Measurements from ENCODE around the gene MEPE. TPM values are rescaled to one million over a fixed set of nuclear protein-coding genes. Genes with fewer than 3 reads are reported as not detected.

Gene MEPE
- total RNA-seq, 4 donors from 2014 or later: not detected

DNA sequence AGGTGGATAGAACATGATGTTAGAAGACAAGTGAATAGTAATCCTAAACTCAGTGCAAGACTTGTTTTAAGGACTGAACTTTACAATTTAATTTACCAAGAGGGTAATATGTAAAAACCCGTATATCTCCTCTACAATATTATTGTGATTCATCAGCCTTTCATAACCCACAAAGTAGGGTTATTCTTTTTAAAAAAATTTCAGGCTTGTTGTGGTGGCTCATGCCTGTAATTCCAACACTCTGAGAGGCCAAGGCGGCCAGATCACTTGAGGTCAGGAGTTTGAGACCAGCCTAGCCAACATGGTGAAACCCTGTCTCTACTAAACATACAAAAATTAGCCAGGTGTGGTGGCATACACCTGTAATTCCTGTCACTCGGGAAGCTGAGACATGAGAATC lies 26.2 kb upstream of the MEPE start:
- no peak for DNase-seq
- 72 to 100% methylated on average over 1 to 3 of the region's 3 CpGs for WGBS, 2 donors (ENCODE audit: low coverage in 1 of 2)
- in situ Hi-C loops (cut with MboI; ENCODE audit: low pct_ligation_motif_present in 1 of 4, low pct_unique_long_range_greater_than_20kb in 1 of 4, low sequenced_read_pairs in 3 of 4): no loop called here
- no peaks in the 10 kb centered on the region for H3K4me1 ChIP-seq
- H3K9me3 ChIP-seq: no peaks in the 10 kb centered on the region
- intact Hi-C loops (cut with DNase I; ENCODE audit: low total_unique reads): no loop called here
- TF ChIP-seq EP300 (IDR thresholded peaks at IDR 0.05; ENCODE audit: low read depth): no peak
- TF ChIP-seq POLR2AphosphoS5 (IDR thresholded peaks at IDR 0.05): no peak
- TF ChIP-seq, protein P1, sequence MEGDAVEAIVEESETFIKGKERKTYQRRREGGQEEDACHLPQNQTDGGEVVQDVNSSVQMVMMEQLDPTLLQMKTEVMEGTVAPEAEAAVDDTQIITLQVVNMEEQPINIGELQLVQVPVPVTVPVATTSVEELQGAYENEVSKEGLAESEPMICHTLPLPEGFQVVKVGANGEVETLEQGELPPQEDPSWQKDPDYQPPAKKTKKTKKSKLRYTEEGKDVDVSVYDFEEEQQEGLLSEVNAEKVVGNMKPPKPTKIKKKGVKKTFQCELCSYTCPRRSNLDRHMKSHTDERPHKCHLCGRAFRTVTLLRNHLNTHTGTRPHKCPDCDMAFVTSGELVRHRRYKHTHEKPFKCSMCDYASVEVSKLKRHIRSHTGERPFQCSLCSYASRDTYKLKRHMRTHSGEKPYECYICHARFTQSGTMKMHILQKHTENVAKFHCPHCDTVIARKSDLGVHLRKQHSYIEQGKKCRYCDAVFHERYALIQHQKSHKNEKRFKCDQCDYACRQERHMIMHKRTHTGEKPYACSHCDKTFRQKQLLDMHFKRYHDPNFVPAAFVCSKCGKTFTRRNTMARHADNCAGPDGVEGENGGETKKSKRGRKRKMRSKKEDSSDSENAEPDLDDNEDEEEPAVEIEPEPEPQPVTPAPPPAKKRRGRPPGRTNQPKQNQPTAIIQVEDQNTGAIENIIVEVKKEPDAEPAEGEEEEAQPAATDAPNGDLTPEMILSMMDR (IDR thresholded peaks at IDR 0.05): no peak
- no peak for TF ChIP-seq POLR2A (IDR thresholded peaks at IDR 0.05)
- no peaks in the 10 kb centered on the region for H3K27me3 ChIP-seq
- no peaks in the 10 kb centered on the region for H3K36me3 ChIP-seq
- no peak overlapping the region for H3K27ac ChIP-seq
- no peak overlapping the region for H3K4me3 ChIP-seq

DNA sequence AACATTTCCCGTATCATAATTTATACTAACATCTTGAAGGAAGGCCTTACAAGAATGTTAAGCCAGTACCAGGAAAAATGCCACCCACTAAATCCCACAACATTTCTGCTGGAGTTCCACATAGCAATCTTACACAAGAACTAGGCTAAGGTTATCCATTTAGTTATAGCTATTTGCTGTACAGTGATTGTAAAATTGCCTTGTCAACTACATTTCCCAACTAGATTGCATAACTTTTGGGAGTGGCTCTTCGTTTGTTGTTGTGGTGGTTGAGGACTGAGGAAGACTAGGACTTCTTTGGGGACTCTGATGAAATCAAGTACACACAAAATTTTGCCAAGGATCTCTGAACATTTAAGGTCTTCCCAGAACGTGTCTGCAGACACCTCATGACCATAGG lies 25.4 kb upstream of the MEPE start:
- WGBS, 2 donors (ENCODE audit: low coverage in 1 of 2): 57 to 62% methylated on average over 3 of the region's 3 CpGs
- no peaks in the 10 kb centered on the region for H3K4me1 ChIP-seq
- no peak overlapping the region for H3K27ac ChIP-seq
- no peak for TF ChIP-seq POLR2A (IDR thresholded peaks at IDR 0.05)
- TF ChIP-seq, protein P1 (IDR thresholded peaks at IDR 0.05): no peak
- no peak for TF ChIP-seq POLR2AphosphoS5 (IDR thresholded peaks at IDR 0.05)
- TF ChIP-seq EP300 (IDR thresholded peaks at IDR 0.05; ENCODE audit: low read depth): no peak
- intact Hi-C loops (cut with DNase I; ENCODE audit: low total_unique reads): no loop called here
- no peak for DNase-seq
- H3K9me3 ChIP-seq: no peaks in the 10 kb centered on the region
- in situ Hi-C loops (cut with MboI; ENCODE audit: low pct_ligation_motif_present in 1 of 4, low pct_unique_long_range_greater_than_20kb in 1 of 4, low sequenced_read_pairs in 3 of 4): no loop called here
- no peaks in the 10 kb centered on the region for H3K27me3 ChIP-seq
- H3K4me3 ChIP-seq: no peak overlapping the region
- no peaks in the 10 kb centered on the region for H3K36me3 ChIP-seq

- intact Hi-C loops (cut with DNase I; ENCODE audit: low total_unique reads): no loop called here
- TF ChIP-seq POLR2A (IDR thresholded peaks at IDR 0.05) (no peak), POLR2AphosphoS5 (IDR thresholded peaks at IDR 0.05) (no peak), EP300 (IDR thresholded peaks at IDR 0.05; ENCODE audit: low read depth) (no peak)
- TF ChIP-seq, protein P1 (IDR thresholded peaks at IDR 0.05): no peak
- no peaks in the 10 kb centered on the region for H3K4me1 ChIP-seq
- no peaks in the 10 kb centered on the region for H3K9me3 ChIP-seq
- 92 to 100% methylated on average over 2 of the region's 2 CpGs for WGBS, 2 donors (ENCODE audit: low coverage in 1 of 2)
- no peak for DNase-seq
- H3K27ac ChIP-seq: no peak overlapping the region
- H3K4me3 ChIP-seq: no peak overlapping the region
- in situ Hi-C loops (cut with MboI; ENCODE audit: low pct_ligation_motif_present in 1 of 4, low pct_unique_long_range_greater_than_20kb in 1 of 4, low sequenced_read_pairs in 3 of 4): no loop called here
- no peaks in the 10 kb centered on the region for H3K36me3 ChIP-seq
- no peaks in the 10 kb centered on the region for H3K27me3 ChIP-seq
Measured at GRCh38 chr4:87811977-87812376, 20.8 kb upstream of the MEPE start.

DNA sequence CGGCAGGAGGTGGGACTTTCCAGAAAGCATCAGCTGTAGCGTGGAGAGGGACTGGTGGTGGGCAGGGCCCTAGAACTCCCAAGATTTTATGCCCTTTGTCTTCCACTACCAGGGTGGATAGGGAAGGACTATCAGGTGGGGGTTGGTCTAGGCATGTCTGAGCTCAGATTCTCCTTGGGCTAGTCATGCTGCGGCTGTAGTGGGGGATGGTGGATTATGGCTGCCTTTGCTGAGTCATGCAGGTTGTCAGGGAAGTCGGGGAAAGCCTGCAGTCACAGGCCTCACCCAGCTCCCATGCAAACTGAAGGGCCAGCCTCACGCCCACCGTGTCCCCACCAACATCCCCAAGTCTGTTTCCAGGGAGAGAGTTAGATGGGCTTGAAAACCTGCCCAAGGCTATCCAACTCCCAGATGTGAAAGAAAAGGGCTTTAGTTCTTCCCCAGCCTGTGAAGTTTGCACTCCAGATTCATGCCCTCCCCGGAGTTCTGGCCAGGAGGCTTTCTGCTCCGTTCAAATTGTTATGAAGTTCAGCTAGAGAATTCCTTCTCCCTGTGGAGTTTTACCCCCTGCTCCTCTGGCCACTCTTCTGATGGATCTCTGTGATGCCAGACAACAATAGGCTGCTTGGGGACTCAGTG lies 13.4 kb upstream of the MEPE start:
- TF ChIP-seq POLR2A (IDR thresholded peaks at IDR 0.05) (no peak), EP300 (IDR thresholded peaks at IDR 0.05; ENCODE audit: low read depth) (no peak), POLR2AphosphoS5 (IDR thresholded peaks at IDR 0.05) (no peak)
- TF ChIP-seq, protein P1 (IDR thresholded peaks at IDR 0.05): no peak
- intact Hi-C loops (cut with DNase I; ENCODE audit: low total_unique reads) (no loop called here), in situ Hi-C loops (cut with MboI; ENCODE audit: low pct_ligation_motif_present in 1 of 4, low pct_unique_long_range_greater_than_20kb in 1 of 4, low sequenced_read_pairs in 3 of 4) (no loop called here)
- no peak for DNase-seq
- Histone ChIP-seq H3K9me3 (no peaks in the 10 kb centered on the region), H3K4me3 (no peak overlapping the region), H3K27ac (no peak overlapping the region), H3K36me3 (no peaks in the 10 kb centered on the region), H3K4me1 (no peaks in the 10 kb centered on the region), H3K27me3 (no peaks in the 10 kb centered on the region)
- 77 to 80% methylated on average over 2 to 8 of the region's 8 CpGs for WGBS, 2 donors (ENCODE audit: low coverage in 1 of 2)
